Bronchial epithelial cell (primary cell): ENCODE data around the gene CMTM8. TPM values are rescaled to one million over a fixed set of nuclear protein-coding genes. Genes with fewer than 3 reads are reported as not detected.

ENCODE experiments used
- DNase-seq: peaks from one replicate; pipeline ENCODE4 v3.0.0-alpha.2; 2010; ENCODE audit warnings: low read depth
- FAIRE-seq: peaks from 2 replicates; lab custom pipeline; 2011; peaks lifted over from hg19 to GRCh38; lab: Jason Lieb, UNC
- H3K27me3 ChIP-seq: 2 replicates; pipeline ENCODE4 v1.5.1; 2011; ENCODE audit warnings: low read length; ENCODE audit not compliant: control insufficient read depth, insufficient read depth
- H3K36me3 ChIP-seq: 2 replicates; pipeline ENCODE4 v1.5.1; 2011; ENCODE audit warnings: low read length; ENCODE audit not compliant: control insufficient read depth, insufficient read depth
- H3K4me3 ChIP-seq: 2 replicates; pipeline ENCODE4 v1.5.1; 2011; ENCODE audit warnings: mild to moderate bottlenecking, low read depth, low read length, control low read depth
- total RNA-seq: library from RNA; depleted of rRNA; stranded (reverse); fragments of >200 nt; gene quantifications from 2 replicates; pipeline ENCODE4 v1.2.1, GENCODE V29; 2014
- TF ChIP-seq, protein P1 (sequence below): IDR thresholded peaks from 2 replicates; pipeline ENCODE4 v1.5.1; 2011; ENCODE audit warnings: mild to moderate bottlenecking, moderate library complexity, low read length, control low read depth, inconsistent platforms; ENCODE audit not compliant: insufficient read depth, severe bottlenecking

The CMTM8 gene
- total RNA-seq, 1 donor from 2014 or later: 0.79 TPM

DNA sequence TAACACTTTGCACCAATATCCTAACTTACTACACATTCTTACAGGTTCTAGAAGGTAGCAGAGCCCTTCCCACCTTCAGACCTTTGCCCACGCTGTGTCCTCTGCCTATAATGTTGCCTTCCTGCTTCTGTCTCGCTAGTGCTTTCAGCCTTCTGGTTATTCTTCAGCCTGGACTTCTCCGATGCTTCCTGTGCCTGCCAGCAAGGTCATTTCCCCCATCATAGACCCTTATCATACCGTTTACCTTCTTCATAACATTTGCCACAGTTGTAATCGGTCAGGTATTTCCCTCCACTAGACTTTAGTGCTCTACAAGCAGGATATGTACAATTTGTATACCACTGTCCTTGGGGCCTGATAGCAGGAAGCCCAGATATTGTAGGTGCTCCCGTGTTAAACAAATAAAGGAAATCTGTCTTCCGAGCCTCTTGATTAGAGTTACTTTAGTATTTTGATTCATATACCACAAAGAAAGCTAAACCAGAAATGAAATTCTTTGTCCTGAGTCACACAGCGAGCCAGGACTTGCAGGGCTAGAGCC is 117.3 kb downstream of the CMTM8 start:
- FAIRE-seq: no peak
- TF ChIP-seq, protein P1, sequence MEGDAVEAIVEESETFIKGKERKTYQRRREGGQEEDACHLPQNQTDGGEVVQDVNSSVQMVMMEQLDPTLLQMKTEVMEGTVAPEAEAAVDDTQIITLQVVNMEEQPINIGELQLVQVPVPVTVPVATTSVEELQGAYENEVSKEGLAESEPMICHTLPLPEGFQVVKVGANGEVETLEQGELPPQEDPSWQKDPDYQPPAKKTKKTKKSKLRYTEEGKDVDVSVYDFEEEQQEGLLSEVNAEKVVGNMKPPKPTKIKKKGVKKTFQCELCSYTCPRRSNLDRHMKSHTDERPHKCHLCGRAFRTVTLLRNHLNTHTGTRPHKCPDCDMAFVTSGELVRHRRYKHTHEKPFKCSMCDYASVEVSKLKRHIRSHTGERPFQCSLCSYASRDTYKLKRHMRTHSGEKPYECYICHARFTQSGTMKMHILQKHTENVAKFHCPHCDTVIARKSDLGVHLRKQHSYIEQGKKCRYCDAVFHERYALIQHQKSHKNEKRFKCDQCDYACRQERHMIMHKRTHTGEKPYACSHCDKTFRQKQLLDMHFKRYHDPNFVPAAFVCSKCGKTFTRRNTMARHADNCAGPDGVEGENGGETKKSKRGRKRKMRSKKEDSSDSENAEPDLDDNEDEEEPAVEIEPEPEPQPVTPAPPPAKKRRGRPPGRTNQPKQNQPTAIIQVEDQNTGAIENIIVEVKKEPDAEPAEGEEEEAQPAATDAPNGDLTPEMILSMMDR: no peak
- DNase-seq: peak; percentile 38
- Histone ChIP-seq H3K36me3 (no peaks in the 10 kb centered on the region), H3K4me3 (no peak overlapping the region), H3K27me3 (no peaks in the 10 kb centered on the region)

DNA sequence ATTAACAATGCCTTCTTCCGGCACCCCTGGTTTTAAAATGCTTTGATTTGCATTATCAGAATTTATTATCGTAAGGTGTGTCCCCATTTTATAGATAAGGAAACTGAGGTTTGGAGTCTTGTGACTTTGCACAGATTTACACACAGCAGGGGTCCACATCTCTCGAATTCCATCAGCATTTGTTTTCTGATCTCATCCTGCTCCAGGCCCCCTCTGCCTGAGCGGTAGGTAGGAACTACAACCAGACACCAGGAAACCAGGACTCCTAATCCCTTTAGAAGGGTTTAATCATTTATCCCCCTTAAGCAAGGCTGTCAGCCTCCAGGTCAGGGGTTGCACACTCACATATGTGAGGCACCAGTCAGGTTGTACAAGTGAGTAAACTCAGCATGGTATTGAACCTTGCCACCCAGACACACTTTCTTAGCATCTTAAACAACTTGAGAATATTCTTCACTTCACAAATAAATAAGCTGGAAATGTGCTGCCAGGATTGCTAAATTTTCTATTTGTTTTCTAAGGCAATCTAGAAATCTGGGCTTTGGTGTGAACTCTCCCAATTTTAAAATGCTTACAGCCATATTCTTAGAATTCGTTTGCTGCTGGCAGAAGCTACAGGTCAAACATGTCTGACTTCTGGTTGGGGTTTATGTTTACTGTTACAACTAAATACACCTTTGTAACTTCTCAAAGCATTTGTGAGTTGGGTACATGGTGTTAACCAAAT is 121.4 kb downstream of the CMTM8 start:
- DNase-seq (no peak), FAIRE-seq (no peak)
- H3K27me3 ChIP-seq: no peaks in the 10 kb centered on the region
- no peaks in the 10 kb centered on the region for H3K36me3 ChIP-seq
- no peak overlapping the region for H3K4me3 ChIP-seq
- TF ChIP-seq, protein P1: no peak

DNA sequence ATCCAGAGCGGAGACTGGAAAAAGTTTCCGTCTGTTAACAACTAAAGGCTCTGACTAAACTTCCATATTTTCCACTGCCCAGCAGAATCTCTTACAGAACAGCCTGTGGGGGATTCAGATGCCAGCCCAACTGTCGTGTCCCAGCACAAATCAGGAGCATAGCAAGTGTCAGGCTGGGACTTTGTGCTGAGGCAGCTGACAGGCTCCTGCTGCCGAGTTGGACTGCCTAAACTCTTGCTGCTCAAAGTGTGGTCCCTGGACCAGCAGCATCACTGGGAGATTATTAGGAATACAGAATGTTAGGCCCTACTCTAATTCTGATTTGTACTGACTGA is 122.0 kb downstream of the CMTM8 start:
- TF ChIP-seq, protein P1: no peak
- FAIRE-seq (no peak), DNase-seq (no peak)

DNA sequence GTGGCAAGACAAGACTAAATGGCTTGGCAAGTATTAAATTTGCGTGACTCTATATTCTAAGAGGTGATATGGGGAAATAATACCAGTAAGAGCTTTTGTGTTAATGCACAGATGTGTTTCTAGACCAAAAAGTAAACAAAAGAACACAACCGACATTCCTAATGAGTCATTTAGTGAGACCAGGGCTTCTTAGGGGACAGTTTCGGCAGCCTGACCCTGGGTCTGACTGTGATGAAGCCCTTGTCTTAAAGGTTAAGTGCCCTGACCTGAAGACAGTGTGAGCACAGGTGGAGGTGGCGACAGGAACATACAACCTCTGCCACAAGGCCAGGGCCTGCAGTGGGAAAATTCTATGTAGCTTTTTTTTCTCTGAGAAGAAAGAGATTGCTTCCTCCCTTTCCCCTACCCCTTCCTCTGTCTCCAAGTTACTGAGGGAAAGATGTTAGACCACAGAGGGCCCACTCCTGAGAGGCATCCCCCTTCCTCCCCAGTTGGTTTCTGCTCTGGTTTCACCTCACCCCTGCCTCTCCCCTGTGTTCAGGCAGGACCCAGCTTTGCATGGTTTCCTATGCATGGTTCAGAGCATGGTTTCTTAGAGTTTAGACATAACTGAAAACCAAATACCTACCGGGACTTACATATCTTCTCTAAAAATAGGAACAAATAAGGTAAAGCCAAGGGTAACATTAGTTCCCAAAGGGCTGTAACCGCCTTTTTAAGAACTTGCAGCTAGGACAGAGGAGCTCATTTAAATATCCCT is 128.3 kb downstream of the CMTM8 start:
- Histone ChIP-seq H3K27me3 (no peaks in the 10 kb centered on the region), H3K36me3 (no peaks in the 10 kb centered on the region), H3K4me3 (no peak overlapping the region)
- DNase-seq (peak; percentile 57), FAIRE-seq (no peak)
- TF ChIP-seq, protein P1: no peak

More for the DNA sequence above, 122.0 kb downstream of the CMTM8 start:
- Histone ChIP-seq H3K27me3 (no peaks in the 10 kb centered on the region), H3K4me3 (no peak overlapping the region), H3K36me3 (no peaks in the 10 kb centered on the region)

DNA sequence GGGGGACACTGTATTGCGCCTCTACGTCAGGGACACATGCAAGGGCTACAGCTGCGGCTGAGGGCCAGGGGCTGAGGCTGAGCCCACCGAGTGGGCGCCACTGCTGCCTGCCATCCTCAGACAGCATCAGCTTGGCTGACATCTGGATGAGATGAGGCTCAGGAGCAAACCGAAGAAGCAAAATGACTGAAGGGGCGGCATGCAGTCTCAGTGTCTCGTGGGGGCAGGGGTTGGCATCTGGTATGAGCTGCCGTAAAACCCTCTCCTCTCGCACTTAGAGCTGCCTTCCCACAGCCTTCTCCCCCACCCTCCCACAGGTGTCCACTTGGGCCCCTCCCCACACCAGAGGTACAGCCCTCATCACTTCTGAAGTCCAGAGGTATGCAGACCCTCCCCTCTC is 129.0 kb downstream of the CMTM8 start:
- Histone ChIP-seq H3K36me3 (peaks cover 1% of the 10 kb centered on the region), H3K4me3 (no peak overlapping the region), H3K27me3 (no peaks in the 10 kb centered on the region)
- DNase-seq (no peak), FAIRE-seq (no peak)
- TF ChIP-seq, protein P1: no peak
